Colon (tissue), 2 donors: Measurements from ENCODE around the gene NPAS2.

Experiments used
- FAIRE-seq: peaks from 2 replicates; lab custom pipeline; 2012; peaks lifted over from hg19 to GRCh38; lab: Jason Lieb, UNC
- donor health status: control.
- donor health status: control.

The NPAS2 gene

GRCh38 chr2:100853909-100854810, 34.2 kb downstream of the NPAS2 start:
- FAIRE-seq = no peak

- no peak for FAIRE-seq
Measured at GRCh38 chr2:100855084-100855483, 35.1 kb downstream of the NPAS2 start.

- FAIRE-seq = no peak
Measured at GRCh38 chr2:100855606-100856005, 35.7 kb downstream of the NPAS2 start.

- no peak for FAIRE-seq
Measured at GRCh38 chr2:100856732-100857131, 36.8 kb downstream of the NPAS2 start.

GRCh38 chr2:100857341-100857740, 37.4 kb downstream of the NPAS2 start:
- no peak for FAIRE-seq

- no peak for FAIRE-seq
Measured at GRCh38 chr2:100857915-100858314, 38.0 kb downstream of the NPAS2 start.

- FAIRE-seq = no peak
Measured at GRCh38 chr2:100859902-100860301, 40.0 kb downstream of the NPAS2 start.

- no peak for FAIRE-seq
Measured at GRCh38 chr2:100861340-100861739, 41.4 kb downstream of the NPAS2 start.

GRCh38 chr2:100862081-100862480, 42.1 kb downstream of the NPAS2 start:
- FAIRE-seq = no peak

GRCh38 chr2:100865816-100866460, 46.0 kb downstream of the NPAS2 start:
- FAIRE-seq = no peak

- FAIRE-seq = no peak
Measured at GRCh38 chr2:100868083-100868482, 48.1 kb downstream of the NPAS2 start.

GRCh38 chr2:100869120-100869519, 49.2 kb downstream of the NPAS2 start:
- FAIRE-seq = no peak

- FAIRE-seq = no peak
Measured at GRCh38 chr2:100870652-100871531, 51.0 kb downstream of the NPAS2 start.

GRCh38 chr2:100875516-100876230, 55.7 kb downstream of the NPAS2 start:
- no peak for FAIRE-seq

- FAIRE-seq = no peak
Measured at GRCh38 chr2:100876231-100876860, 56.4 kb downstream of the NPAS2 start.

GRCh38 chr2:100877555-100877954, 57.6 kb downstream of the NPAS2 start:
- no peak for FAIRE-seq

- FAIRE-seq = no peak
Measured at GRCh38 chr2:100878000-100878791, 58.3 kb downstream of the NPAS2 start.

- no peak for FAIRE-seq
Measured at GRCh38 chr2:100879296-100879695, 59.4 kb downstream of the NPAS2 start.

- FAIRE-seq = no peak
Measured at GRCh38 chr2:100880036-100880435, 60.1 kb downstream of the NPAS2 start.

GRCh38 chr2:100880730-100881129, 60.8 kb downstream of the NPAS2 start:
- no peak for FAIRE-seq
